OCI-LY7 (cell line): ENCODE data around the gene CDK5RAP3. TPM values are rescaled to one million over a fixed set of nuclear protein-coding genes. Genes with fewer than 3 reads are reported as not detected.

Experiments used
- BruUV-seq: library from RNA; stranded (reverse); fragments of 400-500 nt; replicated peaks from 2 replicates; lab custom pipeline; 2021; lab: Mats Ljungman, UMichigan
- CTCF ChIA-PET: fragments of 300-600 bp; sonication (Branson Sonifier 250); formaldehyde crosslinking; loops from one replicate; lab custom pipeline; 2022; ENCODE audit warnings: antibody characterized with exemption; ENCODE audit not compliant: unreplicated experiment; lab: Charles Lee
- POLR2A ChIA-PET: fragments of 300-600 bp; sonication (Branson Sonifier 250); formaldehyde crosslinking; loops from one replicate; lab custom pipeline; 2022; ENCODE audit warnings: antibody characterized with exemption; lab: Charles Lee
- DNase-seq: peaks from one replicate; pipeline ENCODE4 v3.0.0-alpha.2; 2015; ENCODE audit warnings: low spot score
- H2AFZ ChIP-seq: fragments of 200-600 bp; sonication (generic), shearing (Covaris generic); 2 replicates; pipeline ENCODE4 v1.6.1; 2014; ENCODE audit warnings: mild to moderate bottlenecking, antibody characterized with exemption, low read length, moderate library complexity
- H3K27ac ChIP-seq: fragments of 200-600 bp; sonication (generic); 2 replicates; pipeline ENCODE4 v1.5.1; 2014; ENCODE audit warnings: mixed run types, low read depth, mild to moderate bottlenecking, moderate library complexity, low read length, inconsistent platforms; ENCODE audit not compliant: poor library complexity, severe bottlenecking
- H3K36me3 ChIP-seq: fragments of 200-600 bp; sonication (generic); 2 replicates; pipeline ENCODE4 v1.6.1; 2014; ENCODE audit warnings: mild to moderate bottlenecking, antibody characterized with exemption, low read length, moderate library complexity, mixed read lengths; ENCODE audit not compliant: insufficient read depth
- H3K4me1 ChIP-seq: fragments of 200-600 bp; sonication (generic); 2 replicates; pipeline ENCODE4 v1.5.1; 2014; ENCODE audit warnings: mild to moderate bottlenecking, low read length; ENCODE audit not compliant: insufficient read depth, poor library complexity, severe bottlenecking
- H3K4me2 ChIP-seq: fragments of 200-600 bp; sonication (generic); 2 replicates; pipeline ENCODE4 v1.6.1; 2014; ENCODE audit warnings: mild to moderate bottlenecking, low read length
- H3K4me3 ChIP-seq: fragments of 200-600 bp; sonication (generic); 2 replicates; pipeline ENCODE4 v1.5.1; 2014; ENCODE audit warnings: mild to moderate bottlenecking, low read depth, low read length; ENCODE audit not compliant: poor library complexity, severe bottlenecking
- H3K79me2 ChIP-seq: fragments of 200-600 bp; sonication (generic); 2 replicates; pipeline ENCODE4 v1.6.1; 2016; ENCODE audit warnings: low read depth, mild to moderate bottlenecking, low read length, moderate library complexity, mixed read lengths; ENCODE audit not compliant: insufficient read depth
- H3K9me2 ChIP-seq: fragments of 200-600 bp; sonication (generic); 2 replicates; pipeline ENCODE4 v1.6.1; 2016; ENCODE audit warnings: mild to moderate bottlenecking, low read length, mixed read lengths; ENCODE audit not compliant: insufficient read depth
- H3K9me3 ChIP-seq: fragments of 200-600 bp; sonication (generic); 2 replicates; pipeline ENCODE4 v1.6.1; 2014; ENCODE audit warnings: mild to moderate bottlenecking, mixed run types, low read length, mixed read lengths
- H4K20me1 ChIP-seq: fragments of 200-600 bp; sonication (generic); 2 replicates; pipeline ENCODE4 v1.6.1; 2014; ENCODE audit warnings: mild to moderate bottlenecking, antibody characterized with exemption, low read length, moderate library complexity, mixed read lengths; ENCODE audit not compliant: insufficient read depth
- CTCF ChIP-seq: fragments of 200-600 bp; sonication (generic); conservative IDR thresholded peaks from 2 replicates; pipeline ENCODE4 v1.5.1; 2014; ENCODE audit warnings: mild to moderate bottlenecking, antibody characterized with exemption, low read length, moderate library complexity, mixed read lengths
- EZH2phosphoT487 ChIP-seq: fragments of 200-600 bp; sonication (generic); IDR thresholded peaks from 2 replicates; pipeline ENCODE4 v1.6.1; 2018; ENCODE audit warnings: low read depth, borderline replicate concordance, mild to moderate bottlenecking, mixed run types, antibody characterized with exemption, low read length, moderate library complexity, mixed read lengths
- intact Hi-C: fragments of 100-400 bp; cut with micrococcal nuclease; formaldehyde crosslinking; loops from one replicate; pipeline ENCODE4 v1.10.0; 2022; ENCODE audit not compliant: unreplicated experiment
- total RNA-seq, 2 experiments: library from RNA; depleted of rRNA in 1 of 2; stranded (reverse); fragments of >200 nt in 1 of 2; shearing (Covaris generic) in 1 of 2; gene quantifications; 2 replicates each; pipeline ENCODE4 v1.2.3, GENCODE V29; 2014 to 2022

The CDK5RAP3 gene
- total RNA-seq, 2 experiments from 2014 or later = 241 to 256 TPM

GRCh38 chr17:48013876-48014594 lies 43.1 kb downstream of the CDK5RAP3 start:
- H3K4me1 ChIP-seq = peaks cover 28% of the 10 kb centered on the region
- H3K79me2 ChIP-seq = no peaks in the 10 kb centered on the region
- H3K4me2 ChIP-seq = no peak overlapping the region
- intact Hi-C loops = no loop called here
- POLR2A ChIA-PET = no interaction called here
- no peaks in the 10 kb centered on the region for H3K9me2 ChIP-seq
- no peak overlapping the region for H3K4me3 ChIP-seq
- no TSS peak for BruUV-seq
- TF ChIP-seq CTCF = no peak
- TF ChIP-seq EZH2phosphoT487 = no peak
- H4K20me1 ChIP-seq = no peaks in the 10 kb centered on the region
- no peaks in the 10 kb centered on the region for H3K36me3 ChIP-seq
- H3K9me3 ChIP-seq = no peaks in the 10 kb centered on the region
- H2AFZ ChIP-seq = no peak overlapping the region
- no peak for DNase-seq
- CTCF ChIA-PET = no interaction called here
- no peak overlapping the region for H3K27ac ChIP-seq

GRCh38 chr17:48014595-48015111 lies 43.7 kb downstream of the CDK5RAP3 start:
- Histone ChIP-seq H3K9me3 (no peaks in the 10 kb centered on the region), H3K79me2 (no peaks in the 10 kb centered on the region), H3K36me3 (no peaks in the 10 kb centered on the region), H3K4me2 (no peak overlapping the region), H3K9me2 (no peaks in the 10 kb centered on the region), H4K20me1 (no peaks in the 10 kb centered on the region), H2AFZ (no peak overlapping the region), H3K27ac (no peak overlapping the region), H3K4me1 (peaks cover 28% of the 10 kb centered on the region), H3K4me3 (no peak overlapping the region)
- BruUV-seq = no TSS peak
- POLR2A ChIA-PET = interaction anchor here (0.7 kb wide), 1 partner anchor 43 kb away, joined by 3 read pairs; no protein-coding TSS in a partner anchor
- intact Hi-C loops = loop anchor here (5.0 kb wide), 1 partner anchor 117 kb away; the partner anchor contains the start of gene SP2
- TF ChIP-seq EZH2phosphoT487 (no peak), CTCF (no peak)
- DNase-seq = no peak
- CTCF ChIA-PET = no interaction called here

GRCh38 chr17:48016112-48016511 lies 45.2 kb downstream of the CDK5RAP3 start:
- no peak overlapping the region for H3K27ac ChIP-seq
- CTCF ChIA-PET = interaction anchor here (0.6 kb wide), 1 partner anchor 47 kb away, joined by 3 read pairs; no protein-coding TSS in a partner anchor
- intact Hi-C loops = loop anchor here (5.0 kb wide), 1 partner anchor 119 kb away; the partner anchor contains the start of gene SP2

More at GRCh38 chr17:48016112-48016511, 45.2 kb downstream of the CDK5RAP3 start:
- no TSS peak for BruUV-seq
- no peaks in the 10 kb centered on the region for H3K36me3 ChIP-seq
- no peaks in the 10 kb centered on the region for H3K9me2 ChIP-seq
- no peaks in the 10 kb centered on the region for H3K9me3 ChIP-seq
- POLR2A ChIA-PET = interaction anchor here (0.8 kb wide), 1 partner anchor 258 kb away, joined by 3 read pairs; no protein-coding TSS in a partner anchor
- TF ChIP-seq EZH2phosphoT487 (no peak), CTCF (no peak)
- H2AFZ ChIP-seq = no peak overlapping the region
- no peak overlapping the region for H3K4me3 ChIP-seq
- H3K79me2 ChIP-seq = no peaks in the 10 kb centered on the region
- peaks cover 24% of the 10 kb centered on the region for H3K4me1 ChIP-seq
- H3K4me2 ChIP-seq = no peak overlapping the region
- DNase-seq = no peak
- no peaks in the 10 kb centered on the region for H4K20me1 ChIP-seq
